Activated T-helper 17 cell treated with anti-CD3 and anti-CD28 coated beads, Interleukin-2, amount 50 U/mL, for 72 hours (primary cell): ENCODE results near the gene OR10S1. TPM values are rescaled to one million over a fixed set of nuclear protein-coding genes. Genes with fewer than 3 reads are reported as not detected.
"Not testable (repeated sequence)": the region's sequence is repeated elsewhere in the genome, so short reads cannot be mapped to it uniquely, and the experiment has no call there.

ENCODE experiments used
- ATAC-seq: fragments of 150-1000 bp; cut with Tn5 transposase; replicated peaks from 2 replicates; pipeline ENCODE4 v1.10.0; 2021; ENCODE audit warnings: mild to moderate bottlenecking, moderate library complexity
- H3K27ac Mint-ChIP-seq: one replicate; pipeline ENCODE4 v1.8.0; 2022; ENCODE audit warnings: mixed read lengths
- H3K27me3 Mint-ChIP-seq: one replicate; pipeline ENCODE4 v1.8.0; 2022; ENCODE audit warnings: mixed read lengths
- H3K36me3 Mint-ChIP-seq: one replicate; pipeline ENCODE4 v1.8.0; 2022; ENCODE audit warnings: low read depth, mild to moderate bottlenecking, mixed read lengths
- H3K4me1 Mint-ChIP-seq: one replicate; pipeline ENCODE4 v1.8.0; 2022; ENCODE audit warnings: mixed read lengths
- H3K4me3 Mint-ChIP-seq: one replicate; pipeline ENCODE4 v1.8.0; 2022; ENCODE audit warnings: mild to moderate bottlenecking, mixed read lengths
- H3K9me3 Mint-ChIP-seq: one replicate; pipeline ENCODE4 v1.8.0; 2022; ENCODE audit warnings: mixed read lengths
- total RNA-seq, 2 donors: library from RNA; stranded (reverse); gene quantifications; one replicate each; pipeline ENCODE4 v1.2.3, GENCODE V29; 2022

The OR10S1 gene, protein sequence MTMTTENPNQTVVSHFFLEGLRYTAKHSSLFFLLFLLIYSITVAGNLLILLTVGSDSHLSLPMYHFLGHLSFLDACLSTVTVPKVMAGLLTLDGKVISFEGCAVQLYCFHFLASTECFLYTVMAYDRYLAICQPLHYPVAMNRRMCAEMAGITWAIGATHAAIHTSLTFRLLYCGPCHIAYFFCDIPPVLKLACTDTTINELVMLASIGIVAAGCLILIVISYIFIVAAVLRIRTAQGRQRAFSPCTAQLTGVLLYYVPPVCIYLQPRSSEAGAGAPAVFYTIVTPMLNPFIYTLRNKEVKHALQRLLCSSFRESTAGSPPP
- total RNA-seq = not detected

DNA sequence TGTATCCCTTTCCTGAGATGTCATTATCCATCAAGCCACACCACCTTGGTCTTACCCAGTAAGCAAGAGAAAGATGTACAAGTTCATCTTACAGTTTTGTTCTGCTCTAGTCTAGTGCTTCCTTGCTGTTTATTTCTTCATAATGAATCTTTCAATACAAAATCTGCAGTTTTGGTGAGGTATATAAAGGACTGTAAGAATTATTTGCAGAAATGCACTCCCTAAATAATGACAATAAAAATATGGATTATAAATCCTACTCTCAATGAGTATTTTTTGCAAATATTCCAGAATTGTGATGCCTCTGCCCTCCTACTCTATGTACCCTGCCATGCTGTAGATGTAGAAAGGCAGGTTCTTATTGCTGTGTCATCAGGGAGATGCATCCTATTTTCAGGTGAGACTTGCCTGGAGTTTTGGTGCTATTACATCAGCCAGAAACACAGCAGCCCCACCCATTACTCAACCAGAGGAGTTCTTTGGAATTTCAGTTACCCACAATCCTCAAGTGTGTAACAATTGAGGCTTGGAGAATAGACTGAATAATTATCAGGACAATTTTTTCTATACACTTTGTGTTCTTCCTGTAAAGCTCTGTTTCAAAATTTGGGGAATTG, at the start of gene OR10S1:
OR10S1 (minus strand) TSS at position 51 of the 617 bp plus-strand sequence. CDS start 117 bp downstream, outside the sequence.
- no peak within 1 kb of the TSS for H3K4me3 Mint-ChIP-seq
- H3K9me3 Mint-ChIP-seq = peaks cover 2% of the 10 kb centered on the region
- H3K27me3 Mint-ChIP-seq = peaks cover 6% of the 10 kb centered on the region
- ATAC-seq = no peak
- H3K36me3 Mint-ChIP-seq = no peaks in the 10 kb centered on the region
- no peak within 1 kb of the TSS for H3K27ac Mint-ChIP-seq
- H3K4me1 Mint-ChIP-seq = no peaks in the 10 kb centered on the region

DNA sequence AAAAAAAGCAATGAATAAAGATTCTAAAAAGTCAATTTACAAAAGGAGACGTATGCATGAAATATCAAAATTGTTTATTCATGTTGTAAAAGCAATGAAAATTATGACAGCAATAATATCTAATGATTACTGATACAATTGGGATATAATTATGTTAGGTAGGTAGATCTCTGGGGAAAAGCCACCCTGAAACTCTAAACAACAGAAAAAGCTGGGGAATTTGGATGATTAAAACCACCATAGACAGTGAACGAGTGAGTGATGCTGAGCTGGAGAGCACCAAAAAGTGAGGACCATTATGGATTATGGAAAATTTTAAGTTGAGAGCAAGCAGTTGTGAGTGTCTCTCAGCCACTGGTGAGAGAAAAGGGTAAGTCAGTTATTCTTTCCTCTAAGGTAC, 48.9 kb upstream of the OR10S1 start, which contains the start of gene OR10G8:
OR10G8 (plus strand) TSS at position 301 of the 400 bp plus-strand sequence. CDS start 2,825 bp downstream, outside the sequence.
- Mint-ChIP-seq H3K27me3 (peaks cover 4% of the 10 kb centered on the region), H3K9me3 (no peaks in the 10 kb centered on the region), H3K4me3 (no peak within 1 kb of the TSS), H3K27ac (no peak within 1 kb of the TSS), H3K36me3 (no peaks in the 10 kb centered on the region), H3K4me1 (no peaks in the 10 kb centered on the region)
- no peak for ATAC-seq

DNA sequence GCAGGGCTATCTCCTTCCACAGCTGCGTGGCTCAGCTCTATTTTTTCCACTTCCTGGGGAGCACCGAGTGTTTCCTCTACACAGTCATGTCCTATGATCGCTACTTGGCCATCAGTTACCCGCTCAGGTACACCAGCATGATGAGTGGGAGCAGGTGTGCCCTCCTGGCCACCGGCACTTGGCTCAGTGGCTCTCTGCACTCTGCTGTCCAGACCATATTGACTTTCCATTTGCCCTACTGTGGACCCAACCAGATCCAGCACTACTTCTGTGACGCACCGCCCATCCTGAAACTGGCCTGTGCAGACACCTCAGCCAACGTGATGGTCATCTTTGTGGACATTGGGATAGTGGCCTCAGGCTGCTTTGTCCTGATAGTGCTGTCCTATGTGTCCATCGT, 38.3 kb upstream of the OR10S1 start:
- H3K9me3 Mint-ChIP-seq, H3K4me3 Mint-ChIP-seq, H3K27me3 Mint-ChIP-seq, ATAC-seq, H3K4me1 Mint-ChIP-seq, H3K36me3 Mint-ChIP-seq, H3K27ac Mint-ChIP-seq: not testable (repeated sequence)

DNA sequence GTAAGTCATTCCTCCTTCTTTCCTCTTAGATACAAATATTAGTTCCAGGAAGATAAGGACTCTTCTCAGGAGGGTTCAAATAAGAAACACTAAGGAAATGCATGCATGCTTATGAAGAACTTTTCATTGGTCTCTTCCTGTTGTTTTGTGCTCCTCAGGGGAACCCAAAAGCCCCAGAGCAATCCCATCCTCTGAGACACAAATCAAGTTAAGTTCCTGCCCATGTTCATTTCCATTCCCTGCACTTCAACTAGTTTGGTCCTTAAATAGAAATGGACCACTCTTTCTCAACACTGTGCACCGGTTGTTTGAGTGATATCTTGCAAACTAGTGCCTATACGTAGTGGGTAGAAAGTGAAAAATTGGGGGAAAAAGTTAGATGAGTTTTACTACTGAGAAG, 35.1 kb upstream of the OR10S1 start, which contains the start of gene OR10G4:
OR10G4 (plus strand) TSS at position 301 of the 400 bp plus-strand sequence. CDS start 2,578 bp downstream, outside the sequence.
- Mint-ChIP-seq H3K36me3 (no peaks in the 10 kb centered on the region), H3K4me1 (no peaks in the 10 kb centered on the region), H3K9me3 (no peaks in the 10 kb centered on the region), H3K4me3 (no peak within 1 kb of the TSS), H3K27me3 (no peaks in the 10 kb centered on the region), H3K27ac (no peak within 1 kb of the TSS)
- ATAC-seq = no peak

DNA sequence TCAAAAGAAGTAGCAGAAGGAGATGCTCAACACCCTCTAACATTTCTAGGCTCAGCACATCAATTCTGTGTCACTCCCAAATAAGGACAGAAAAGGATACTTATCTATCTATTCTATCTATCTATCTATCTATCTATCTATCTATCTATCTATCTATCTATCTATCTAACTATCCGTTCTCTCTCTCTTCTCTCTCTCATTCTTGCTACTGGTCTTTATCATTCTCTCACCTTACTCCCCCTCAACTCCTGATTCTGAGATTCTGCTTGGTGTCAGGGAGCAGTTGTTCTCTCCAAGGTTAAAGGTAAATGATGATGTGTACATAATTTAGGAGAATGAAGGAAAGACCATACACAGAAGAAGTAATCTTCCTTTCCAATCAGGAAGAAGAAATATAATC, 17.5 kb upstream of the OR10S1 start, which contains the start of gene OR10G6:
OR10G6 (minus strand) TSS at position 43 of the 400 bp plus-strand sequence; CDS start at position 43, 0 bp downstream.
- no peak within 1 kb of the TSS for H3K4me3 Mint-ChIP-seq
- H3K27ac Mint-ChIP-seq = no peak within 1 kb of the TSS
- H3K27me3 Mint-ChIP-seq = no peaks in the 10 kb centered on the region
- ATAC-seq = no peak
- H3K9me3 Mint-ChIP-seq = no peaks in the 10 kb centered on the region
- H3K36me3 Mint-ChIP-seq = no peaks in the 10 kb centered on the region
- no peaks in the 10 kb centered on the region for H3K4me1 Mint-ChIP-seq

DNA sequence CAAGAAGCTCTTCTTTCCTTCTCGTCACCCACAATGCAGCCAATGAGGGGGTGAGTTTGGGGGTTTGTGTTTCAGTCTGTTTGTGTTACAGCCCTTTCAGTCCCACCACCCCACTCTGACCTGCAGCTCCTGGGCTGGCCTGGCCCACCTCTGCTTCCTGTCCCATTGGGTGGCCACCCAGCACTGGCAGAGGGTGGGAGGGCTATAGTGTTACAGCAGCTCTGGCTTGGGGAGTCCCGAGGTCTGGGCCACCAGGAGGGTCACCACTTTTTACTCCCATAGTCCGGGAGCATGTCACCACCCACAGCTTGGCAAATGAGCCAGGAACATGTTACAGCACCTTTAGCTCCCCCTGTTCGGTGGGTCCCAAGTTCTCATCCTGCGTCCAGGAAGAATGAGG, 1.7 kb upstream of the OR10S1 start:
- Mint-ChIP-seq H3K4me3 (no peak overlapping the region), H3K9me3 (peaks cover 8% of the 10 kb centered on the region), H3K4me1 (no peaks in the 10 kb centered on the region), H3K27ac (no peak overlapping the region), H3K36me3 (no peaks in the 10 kb centered on the region), H3K27me3 (peaks cover 15% of the 10 kb centered on the region)
- ATAC-seq = no peak

DNA sequence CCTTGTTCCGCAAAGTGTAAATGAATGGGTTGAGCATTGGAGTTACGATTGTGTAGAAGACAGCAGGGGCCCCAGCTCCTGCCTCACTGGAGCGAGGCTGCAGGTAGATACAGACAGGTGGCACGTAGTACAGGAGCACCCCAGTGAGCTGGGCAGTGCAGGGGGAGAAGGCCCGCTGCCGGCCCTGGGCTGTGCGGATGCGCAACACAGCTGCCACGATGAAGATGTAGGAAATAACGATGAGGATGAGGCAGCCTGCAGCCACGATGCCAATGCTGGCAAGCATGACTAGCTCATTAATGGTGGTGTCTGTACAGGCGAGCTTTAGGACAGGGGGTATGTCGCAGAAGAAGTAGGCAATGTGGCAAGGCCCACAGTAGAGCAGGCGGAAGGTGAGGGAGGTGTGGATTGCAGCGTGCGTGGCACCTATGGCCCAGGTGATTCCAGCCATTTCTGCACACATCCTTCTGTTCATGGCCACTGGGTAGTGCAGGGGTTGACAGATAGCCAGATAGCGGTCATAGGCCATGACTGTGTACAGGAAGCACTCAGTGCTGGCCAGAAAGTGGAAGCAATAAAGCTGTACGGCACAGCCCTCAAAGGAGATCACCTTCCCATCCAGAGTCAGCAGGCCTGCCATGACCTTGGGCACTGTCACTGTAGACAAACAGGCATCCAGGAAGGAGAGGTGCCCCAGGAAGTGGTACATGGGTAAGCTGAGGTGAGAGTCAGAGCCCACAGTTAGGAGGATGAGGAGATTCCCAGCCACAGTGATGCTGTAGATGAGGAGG, 616 bp downstream of the OR10S1 start:
- no peaks in the 10 kb centered on the region for H3K9me3 Mint-ChIP-seq
- H3K4me1 Mint-ChIP-seq = no peaks in the 10 kb centered on the region
- H3K27me3 Mint-ChIP-seq = peaks cover 6% of the 10 kb centered on the region
- ATAC-seq = peak; percentile 7
- no peaks in the 10 kb centered on the region for H3K36me3 Mint-ChIP-seq
- no peak overlapping the region for H3K27ac Mint-ChIP-seq
- no peak overlapping the region for H3K4me3 Mint-ChIP-seq

DNA sequence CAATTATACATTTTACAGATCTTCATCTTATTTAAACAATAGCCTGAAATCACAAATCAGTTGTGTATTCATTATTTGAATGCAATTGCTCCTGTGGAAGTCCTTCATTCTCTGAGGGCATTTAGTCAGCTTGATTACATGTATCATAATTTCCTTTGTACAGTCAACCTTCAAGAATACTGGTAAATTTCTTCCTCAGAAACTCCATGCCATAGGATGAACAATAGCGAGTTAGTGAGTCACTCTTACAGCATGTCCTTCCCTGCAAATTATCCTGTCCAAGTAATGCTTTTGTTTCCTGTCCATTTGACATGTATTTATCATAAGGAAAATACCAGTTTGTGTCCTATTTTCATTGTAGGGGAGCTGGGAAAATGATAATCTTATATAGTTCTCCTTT, 3.8 kb downstream of the OR10S1 start:
- Mint-ChIP-seq H3K9me3 (no peaks in the 10 kb centered on the region), H3K4me3 (no peak overlapping the region), H3K27me3 (peaks cover 3% of the 10 kb centered on the region), H3K4me1 (no peaks in the 10 kb centered on the region), H3K36me3 (no peaks in the 10 kb centered on the region), H3K27ac (no peak overlapping the region)
- ATAC-seq = no peak

DNA sequence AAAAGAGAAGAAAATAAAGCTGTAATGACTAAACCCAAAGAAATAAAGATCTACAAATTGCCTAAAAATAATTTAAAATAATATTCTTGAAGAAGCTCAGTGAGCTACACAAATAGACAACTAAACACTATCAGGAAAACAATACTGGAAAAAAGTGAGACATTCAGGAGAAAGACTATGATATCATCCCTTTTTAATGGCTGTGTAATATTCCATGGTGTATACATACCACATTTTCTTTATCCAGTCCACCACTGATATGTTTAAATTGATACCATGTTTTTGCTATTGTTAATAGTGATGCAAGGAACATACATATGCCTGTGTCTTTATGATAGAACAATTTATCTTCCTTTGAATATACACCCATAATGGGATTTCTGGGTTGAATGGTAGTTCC, 20.8 kb downstream of the OR10S1 start:
- H3K27ac Mint-ChIP-seq = no peak overlapping the region
- H3K36me3 Mint-ChIP-seq = no peaks in the 10 kb centered on the region
- peaks cover 5% of the 10 kb centered on the region for H3K27me3 Mint-ChIP-seq
- no peak for ATAC-seq
- H3K4me3 Mint-ChIP-seq = no peak overlapping the region
- H3K9me3 Mint-ChIP-seq = no peaks in the 10 kb centered on the region
- H3K4me1 Mint-ChIP-seq = no peaks in the 10 kb centered on the region

DNA sequence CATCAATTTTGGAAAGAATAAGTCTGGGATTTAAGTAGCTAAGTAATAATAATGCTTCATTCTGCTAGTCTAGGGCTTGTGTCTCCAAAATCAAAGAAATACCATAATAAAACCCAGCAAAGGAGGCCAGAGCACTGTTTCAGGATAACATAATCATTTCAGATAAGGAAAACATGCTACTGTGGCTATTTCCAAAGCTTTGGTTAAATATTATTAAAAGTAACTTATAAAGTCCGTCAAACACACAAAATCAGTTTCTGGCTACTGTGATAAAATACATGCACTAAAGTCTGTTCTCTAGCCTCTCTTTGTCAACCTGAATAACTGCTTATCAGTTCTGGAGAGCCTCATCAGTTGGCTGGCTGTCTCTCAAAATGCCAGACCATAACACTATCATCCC, 32.4 kb downstream of the OR10S1 start:
- ATAC-seq = no peak
- no peaks in the 10 kb centered on the region for H3K4me1 Mint-ChIP-seq

DNA sequence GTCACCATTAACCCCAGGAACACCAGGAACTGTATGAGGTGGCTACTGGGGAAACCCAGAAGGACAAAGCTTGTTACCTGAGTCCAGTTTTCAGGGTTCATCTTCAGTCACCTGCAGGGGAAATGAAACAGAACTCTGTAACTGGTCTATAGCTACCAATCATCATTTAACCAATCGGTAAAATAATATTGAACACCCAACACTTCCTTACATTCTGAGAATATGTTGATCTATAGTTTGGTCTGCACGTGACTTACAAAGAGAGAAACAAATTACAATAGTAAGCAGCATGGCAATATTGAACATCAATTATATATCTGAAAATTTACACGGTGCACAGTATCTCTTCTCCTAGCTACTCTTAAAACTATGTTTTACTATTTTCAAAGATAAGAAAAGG, 33.8 kb downstream of the OR10S1 start, which contains the start of gene OR6T1:
OR6T1 (minus strand) TSS at position 101 of the 400 bp plus-strand sequence; CDS start at position 101, 0 bp downstream.
- Mint-ChIP-seq H3K4me3 (no peak within 1 kb of the TSS), H3K36me3 (no peaks in the 10 kb centered on the region), H3K27me3 (peaks cover 10% of the 10 kb centered on the region), H3K9me3 (no peaks in the 10 kb centered on the region), H3K27ac (no peak within 1 kb of the TSS), H3K4me1 (no peaks in the 10 kb centered on the region)
- no peak for ATAC-seq

More for the DNA sequence above, 32.4 kb downstream of the OR10S1 start:
- Mint-ChIP-seq H3K4me3 (no peak overlapping the region), H3K36me3 (no peaks in the 10 kb centered on the region), H3K27ac (no peak overlapping the region), H3K27me3 (peaks cover 6% of the 10 kb centered on the region), H3K9me3 (no peaks in the 10 kb centered on the region)

DNA sequence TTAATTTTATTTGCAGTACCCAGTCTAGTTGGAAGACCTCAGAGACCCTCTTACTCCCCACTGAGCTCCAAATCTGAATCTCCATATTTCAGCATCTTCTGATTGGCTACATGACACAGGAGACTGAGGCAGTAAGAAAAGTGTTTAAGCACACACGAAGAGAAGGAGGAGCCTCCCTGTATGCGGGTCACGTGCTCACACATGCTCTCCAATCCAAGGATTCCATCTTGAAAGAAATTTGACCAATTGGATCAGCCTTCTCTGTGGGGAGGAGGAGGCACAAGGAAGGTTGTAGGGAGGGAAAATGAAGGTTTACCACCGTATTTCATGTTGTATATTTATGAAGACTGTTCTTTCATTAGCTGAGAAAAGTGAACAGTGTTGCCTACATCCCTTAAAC, 35.2 kb downstream of the OR10S1 start:
- H3K4me3 Mint-ChIP-seq = no peak overlapping the region
- H3K27me3 Mint-ChIP-seq = peaks cover 8% of the 10 kb centered on the region
- ATAC-seq = no peak
- H3K4me1 Mint-ChIP-seq = no peaks in the 10 kb centered on the region
- no peaks in the 10 kb centered on the region for H3K36me3 Mint-ChIP-seq
- no peaks in the 10 kb centered on the region for H3K9me3 Mint-ChIP-seq
- no peak overlapping the region for H3K27ac Mint-ChIP-seq

DNA sequence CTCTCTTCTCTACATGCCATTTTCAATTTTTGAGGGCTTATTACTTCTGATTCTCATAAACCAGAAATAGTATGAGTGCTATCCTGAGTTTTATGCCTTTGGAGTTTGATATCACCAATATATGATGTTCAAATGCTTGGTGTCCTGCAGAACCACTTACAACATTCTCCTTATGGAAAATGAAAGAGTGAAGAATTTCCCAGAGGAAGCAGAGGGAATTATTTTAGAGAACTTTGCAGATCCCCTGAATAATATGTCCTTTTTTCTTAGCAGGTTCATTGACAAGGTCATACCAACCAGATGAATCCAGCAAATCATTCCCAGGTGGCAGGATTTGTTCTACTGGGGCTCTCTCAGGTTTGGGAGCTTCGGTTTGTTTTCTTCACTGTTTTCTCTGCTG, 38.3 kb downstream of the OR10S1 start, which contains the start of gene OR4D5:
OR4D5 (plus strand) TSS at position 301 of the 400 bp plus-strand sequence; CDS start at position 301, 0 bp downstream.
- Mint-ChIP-seq H3K27me3 (peaks cover 4% of the 10 kb centered on the region), H3K4me3 (no peak within 1 kb of the TSS), H3K36me3 (no peaks in the 10 kb centered on the region), H3K9me3 (no peaks in the 10 kb centered on the region), H3K27ac (no peak within 1 kb of the TSS), H3K4me1 (no peaks in the 10 kb centered on the region)
- no peak for ATAC-seq
